Ishikawa (cell line): ENCODE measurements around the gene EXPH5.

Experiments
- CEBPB ChIP-seq: IDR thresholded peaks from 2 replicates; pipeline ENCODE4 v1.6.1; 2012
- CREB1 ChIP-seq: IDR thresholded peaks from 2 replicates; pipeline ENCODE4 v1.6.1; 2012; ENCODE audit warnings: low read depth
- EGR1 ChIP-seq: IDR thresholded peaks from 2 replicates; pipeline ENCODE4 v1.6.1; 2012
- EP300 ChIP-seq: IDR thresholded peaks from 2 replicates; pipeline ENCODE4 v1.6.1; 2012; ENCODE audit warnings: borderline replicate concordance
- FOXM1 ChIP-seq: IDR thresholded peaks from 2 replicates; pipeline ENCODE4 v1.6.1; 2012; ENCODE audit warnings: low read depth, borderline replicate concordance
- NFIC ChIP-seq: IDR thresholded peaks from 2 replicates; pipeline ENCODE4 v1.6.1; 2012
- RAD21 ChIP-seq: IDR thresholded peaks from 2 replicates; pipeline ENCODE4 v1.6.1; 2012; ENCODE audit warnings: low read depth
- TAF1 ChIP-seq: IDR thresholded peaks from 2 replicates; pipeline ENCODE4 v1.6.1; 2012; ENCODE audit warnings: low read depth, mild to moderate bottlenecking
- TCF12 ChIP-seq: IDR thresholded peaks from 2 replicates; pipeline ENCODE4 v1.6.1; 2012; ENCODE audit warnings: low read depth
- TEAD4 ChIP-seq: IDR thresholded peaks from 2 replicates; pipeline ENCODE4 v1.6.1; 2012
- YY1 ChIP-seq: IDR thresholded peaks from 2 replicates; pipeline ENCODE4 v1.6.1; 2012; ENCODE audit warnings: low read depth
- ZBTB7A ChIP-seq: IDR thresholded peaks from 2 replicates; pipeline ENCODE4 v1.6.1; 2012; ENCODE audit warnings: low read depth
- TF ChIP-seq, protein P1 (sequence below): IDR thresholded peaks from 2 replicates; pipeline ENCODE4 v1.6.1; 2012; ENCODE audit warnings: low read depth, mild to moderate bottlenecking
- TF ChIP-seq, protein P2 (sequence below): IDR thresholded peaks from 2 replicates; pipeline ENCODE4 v1.6.1; 2012
- TF ChIP-seq, protein P3 (sequence below): IDR thresholded peaks from 2 replicates; pipeline ENCODE4 v1.6.1; 2012

The EXPH5 gene

DNA sequence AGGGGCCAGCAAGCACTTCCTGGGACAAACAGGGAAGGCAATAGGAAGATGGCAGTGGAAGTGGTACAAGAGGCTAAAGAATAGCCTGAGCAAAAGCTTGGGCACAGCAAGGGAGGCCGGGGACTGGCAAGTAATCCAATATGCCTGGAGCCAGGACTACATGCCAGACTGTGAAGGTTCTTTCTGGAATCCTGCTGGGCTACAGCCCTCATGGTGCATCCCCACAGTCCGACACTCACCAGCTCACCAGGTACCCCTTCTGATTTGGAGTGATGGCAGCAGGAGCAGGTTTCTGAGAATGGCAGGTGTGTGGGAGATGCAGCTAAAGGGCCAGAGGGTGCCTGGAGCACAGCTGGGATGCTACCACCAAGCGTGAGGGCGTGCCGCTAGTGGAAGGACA is 63.1 kb downstream of the EXPH5 start:
- no peak for TF ChIP-seq FOXM1
- TF ChIP-seq, protein P1, sequence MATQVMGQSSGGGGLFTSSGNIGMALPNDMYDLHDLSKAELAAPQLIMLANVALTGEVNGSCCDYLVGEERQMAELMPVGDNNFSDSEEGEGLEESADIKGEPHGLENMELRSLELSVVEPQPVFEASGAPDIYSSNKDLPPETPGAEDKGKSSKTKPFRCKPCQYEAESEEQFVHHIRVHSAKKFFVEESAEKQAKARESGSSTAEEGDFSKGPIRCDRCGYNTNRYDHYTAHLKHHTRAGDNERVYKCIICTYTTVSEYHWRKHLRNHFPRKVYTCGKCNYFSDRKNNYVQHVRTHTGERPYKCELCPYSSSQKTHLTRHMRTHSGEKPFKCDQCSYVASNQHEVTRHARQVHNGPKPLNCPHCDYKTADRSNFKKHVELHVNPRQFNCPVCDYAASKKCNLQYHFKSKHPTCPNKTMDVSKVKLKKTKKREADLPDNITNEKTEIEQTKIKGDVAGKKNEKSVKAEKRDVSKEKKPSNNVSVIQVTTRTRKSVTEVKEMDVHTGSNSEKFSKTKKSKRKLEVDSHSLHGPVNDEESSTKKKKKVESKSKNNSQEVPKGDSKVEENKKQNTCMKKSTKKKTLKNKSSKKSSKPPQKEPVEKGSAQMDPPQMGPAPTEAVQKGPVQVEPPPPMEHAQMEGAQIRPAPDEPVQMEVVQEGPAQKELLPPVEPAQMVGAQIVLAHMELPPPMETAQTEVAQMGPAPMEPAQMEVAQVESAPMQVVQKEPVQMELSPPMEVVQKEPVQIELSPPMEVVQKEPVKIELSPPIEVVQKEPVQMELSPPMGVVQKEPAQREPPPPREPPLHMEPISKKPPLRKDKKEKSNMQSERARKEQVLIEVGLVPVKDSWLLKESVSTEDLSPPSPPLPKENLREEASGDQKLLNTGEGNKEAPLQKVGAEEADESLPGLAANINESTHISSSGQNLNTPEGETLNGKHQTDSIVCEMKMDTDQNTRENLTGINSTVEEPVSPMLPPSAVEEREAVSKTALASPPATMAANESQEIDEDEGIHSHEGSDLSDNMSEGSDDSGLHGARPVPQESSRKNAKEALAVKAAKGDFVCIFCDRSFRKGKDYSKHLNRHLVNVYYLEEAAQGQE = no peak
- no peak for TF ChIP-seq TCF12
- TF ChIP-seq, protein P2, sequence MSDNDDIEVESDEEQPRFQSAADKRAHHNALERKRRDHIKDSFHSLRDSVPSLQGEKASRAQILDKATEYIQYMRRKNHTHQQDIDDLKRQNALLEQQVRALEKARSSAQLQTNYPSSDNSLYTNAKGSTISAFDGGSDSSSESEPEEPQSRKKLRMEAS = no peak
- TF ChIP-seq ZBTB7A = no peak
- TF ChIP-seq EGR1 = no peak
- TF ChIP-seq TEAD4 = no peak
- TF ChIP-seq, protein P3, sequence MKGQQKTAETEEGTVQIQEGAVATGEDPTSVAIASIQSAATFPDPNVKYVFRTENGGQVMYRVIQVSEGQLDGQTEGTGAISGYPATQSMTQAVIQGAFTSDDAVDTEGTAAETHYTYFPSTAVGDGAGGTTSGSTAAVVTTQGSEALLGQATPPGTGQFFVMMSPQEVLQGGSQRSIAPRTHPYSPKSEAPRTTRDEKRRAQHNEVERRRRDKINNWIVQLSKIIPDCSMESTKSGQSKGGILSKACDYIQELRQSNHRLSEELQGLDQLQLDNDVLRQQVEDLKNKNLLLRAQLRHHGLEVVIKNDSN = no peak
- TF ChIP-seq CEBPB = no peak
- TF ChIP-seq YY1 = no peak
- no peak for TF ChIP-seq EP300
- TF ChIP-seq NFIC = no peak
- no peak for TF ChIP-seq CREB1
- TF ChIP-seq RAD21 = no peak
- TF ChIP-seq TAF1 = no peak

DNA sequence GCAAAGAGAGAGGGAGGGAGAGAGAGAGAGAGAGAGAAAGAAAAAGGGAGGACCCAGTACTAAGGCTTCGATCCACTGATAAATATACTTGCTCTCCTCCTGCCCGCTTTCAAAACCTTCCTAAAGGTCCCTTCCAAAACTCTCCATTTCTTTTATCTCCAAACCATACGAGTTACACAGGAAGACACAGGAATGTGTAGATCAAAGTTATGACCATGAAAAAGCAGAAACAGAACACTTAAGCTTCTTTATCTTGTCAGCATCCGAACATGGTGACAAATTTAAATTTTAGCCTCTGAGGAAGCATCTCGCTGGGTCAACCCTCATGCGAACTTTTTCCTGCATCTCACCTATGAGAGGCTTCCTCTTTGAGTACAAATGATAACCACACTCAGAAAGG is 66.2 kb downstream of the EXPH5 start:
- TF ChIP-seq, protein P2 = no peak
- TF ChIP-seq EP300 (no peak), FOXM1 (no peak), CREB1 (no peak), CEBPB (no peak), YY1 (no peak), TCF12 (no peak), ZBTB7A (no peak), EGR1 (no peak), TAF1 (no peak)
- TF ChIP-seq, protein P1 = no peak

DNA sequence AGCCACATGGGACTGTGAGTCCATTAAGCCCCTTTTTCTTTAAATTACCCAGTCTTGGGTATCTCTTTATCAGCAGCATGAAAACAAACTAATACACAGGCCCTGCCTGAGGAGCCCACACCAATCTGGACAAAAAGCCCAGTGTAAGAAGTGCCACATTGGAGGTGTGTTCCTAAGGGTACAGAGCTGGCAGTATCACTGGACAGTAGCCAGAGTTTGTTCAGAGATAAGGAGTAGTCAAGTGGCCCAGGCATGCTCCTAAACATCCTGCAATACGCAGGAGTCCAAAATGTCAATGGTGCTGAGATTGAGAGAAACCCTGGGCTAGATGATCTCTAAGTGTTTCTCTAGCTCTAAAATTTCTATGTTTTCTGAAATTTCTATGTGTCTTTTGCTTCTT is 68.4 kb downstream of the EXPH5 start:
- TF ChIP-seq, protein P3 = no peak
- TF ChIP-seq ZBTB7A (no peak), CREB1 (no peak)

DNA sequence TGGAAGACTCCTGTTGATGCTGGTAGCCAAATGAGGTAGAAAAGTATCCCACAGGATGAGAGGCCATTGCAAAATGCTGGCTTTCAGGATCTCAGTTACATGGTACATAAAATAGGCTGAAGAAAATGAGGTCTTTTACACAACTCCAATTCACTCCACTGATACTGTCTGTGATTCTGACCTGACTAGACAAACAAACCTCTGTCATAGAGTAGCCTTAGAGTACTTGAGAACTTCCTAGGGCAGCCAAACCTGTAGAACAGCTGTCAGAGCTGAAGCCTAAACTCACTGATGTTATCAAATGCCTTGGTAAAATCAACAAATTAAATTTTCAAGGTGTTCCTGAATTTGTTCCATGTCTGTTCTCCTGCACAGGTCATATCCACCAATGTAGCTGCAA is 69.1 kb downstream of the EXPH5 start:
- TF ChIP-seq, protein P1 = no peak
- no peak for TF ChIP-seq EP300
- no peak for TF ChIP-seq EGR1

DNA sequence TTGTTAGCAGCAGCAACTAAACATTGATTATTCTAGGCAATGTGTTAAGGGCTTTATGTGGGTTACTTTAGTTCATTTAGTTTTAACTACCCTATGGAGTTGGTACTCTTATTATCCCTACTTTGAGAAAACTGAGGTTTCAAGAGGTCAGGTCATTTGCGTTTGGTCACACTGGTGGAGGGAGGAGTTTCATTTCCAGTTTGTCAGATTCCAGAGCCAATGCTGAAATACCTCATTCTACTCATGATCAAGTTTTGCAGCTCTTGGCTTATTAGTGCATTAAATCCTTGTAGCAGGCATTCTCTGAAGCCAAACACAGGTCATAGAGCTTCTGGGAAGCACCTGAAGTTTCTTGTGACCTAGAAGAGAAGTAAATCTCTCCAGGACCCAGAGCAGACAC is 71.2 kb downstream of the EXPH5 start:
- TF ChIP-seq, protein P2 = no peak
- TF ChIP-seq, protein P3 = no peak
- no peak for TF ChIP-seq YY1
- TF ChIP-seq NFIC = no peak
- TF ChIP-seq FOXM1 = no peak
- no peak for TF ChIP-seq TAF1
- TF ChIP-seq RAD21 = no peak
- no peak for TF ChIP-seq TCF12
- TF ChIP-seq TEAD4 = no peak
- TF ChIP-seq, protein P1 = no peak
- no peak for TF ChIP-seq EP300
- no peak for TF ChIP-seq ZBTB7A
- TF ChIP-seq CREB1 = no peak
- no peak for TF ChIP-seq CEBPB
- no peak for TF ChIP-seq EGR1
